ELR (cell line): ENCODE results near the gene CELSR3.

Experiments used
- DNase-seq: peaks from one replicate; pipeline ENCODE4 v3.0.0-alpha.2; 2015; ENCODE audit warnings: low read depth

Gene CELSR3

DNA sequence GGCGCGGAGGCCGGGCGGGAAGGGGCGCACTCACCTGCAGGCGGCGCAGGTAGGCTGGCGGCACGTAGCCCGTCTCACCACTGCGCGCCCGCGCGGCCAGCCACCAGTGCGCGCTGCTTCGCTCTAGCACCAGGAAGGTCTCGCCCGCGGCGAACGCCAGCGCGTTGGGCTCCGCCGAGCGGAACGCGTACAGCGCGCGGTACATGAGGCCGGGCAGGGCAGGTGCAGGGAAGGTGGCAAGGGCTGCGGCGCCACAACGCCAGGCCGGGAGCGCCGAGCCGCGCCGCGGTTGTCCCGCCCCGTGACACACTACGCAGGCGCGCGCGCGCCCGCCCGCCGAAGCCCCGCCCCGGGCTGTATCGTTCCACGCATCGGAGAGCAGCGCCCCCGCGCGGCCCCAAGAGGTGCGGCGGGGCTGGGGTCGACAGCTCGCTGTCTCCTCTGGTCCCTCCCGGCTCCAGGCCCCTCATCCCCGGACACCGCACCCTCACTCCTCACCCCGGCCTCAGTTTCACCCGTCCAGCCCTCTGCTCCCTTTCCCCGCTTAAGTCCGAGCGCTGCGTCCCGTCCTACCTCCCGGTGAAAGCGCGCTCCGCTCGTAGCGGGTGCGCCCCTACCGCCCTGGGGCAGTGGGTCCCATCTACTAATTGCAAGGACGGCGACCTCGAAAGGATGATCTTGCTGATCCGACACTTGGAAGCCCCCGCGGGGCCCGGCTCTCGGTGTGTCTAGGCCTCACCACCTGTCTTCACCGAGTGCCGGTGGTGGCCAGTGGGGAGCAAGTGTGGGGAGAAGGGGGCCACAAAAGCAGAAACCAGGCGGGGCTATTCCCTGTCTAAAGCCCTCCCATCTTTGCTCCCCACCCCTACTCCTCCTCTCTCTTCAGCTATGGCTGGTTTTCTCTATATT is 23.2 kb upstream of the CELSR3 start, which contains the start of gene NCKIPSD:
Gene NCKIPSD (minus strand): TSS at position 313 of the 909 bp plus-strand sequence. CDS start 108 bp downstream, at position 205.
- DNase-seq = peak; percentile 85

DNA sequence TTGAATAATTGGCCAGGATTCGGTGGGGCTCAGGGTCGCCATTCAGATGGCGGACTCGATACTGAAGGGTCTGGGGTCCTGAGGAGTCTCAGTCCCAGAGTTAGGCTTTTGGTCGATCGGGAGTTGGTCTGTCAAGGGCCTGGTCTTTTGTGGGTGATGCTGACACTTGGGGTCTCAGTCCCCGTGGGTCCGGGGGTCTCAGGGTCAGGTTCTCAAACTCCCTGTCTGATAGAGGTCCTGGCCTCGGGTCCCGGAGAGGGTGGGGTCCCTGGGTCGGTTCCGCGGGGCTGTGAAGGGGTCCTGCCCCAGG is 22.6 kb upstream of the CELSR3 start:
- DNase-seq = no peak

DNA sequence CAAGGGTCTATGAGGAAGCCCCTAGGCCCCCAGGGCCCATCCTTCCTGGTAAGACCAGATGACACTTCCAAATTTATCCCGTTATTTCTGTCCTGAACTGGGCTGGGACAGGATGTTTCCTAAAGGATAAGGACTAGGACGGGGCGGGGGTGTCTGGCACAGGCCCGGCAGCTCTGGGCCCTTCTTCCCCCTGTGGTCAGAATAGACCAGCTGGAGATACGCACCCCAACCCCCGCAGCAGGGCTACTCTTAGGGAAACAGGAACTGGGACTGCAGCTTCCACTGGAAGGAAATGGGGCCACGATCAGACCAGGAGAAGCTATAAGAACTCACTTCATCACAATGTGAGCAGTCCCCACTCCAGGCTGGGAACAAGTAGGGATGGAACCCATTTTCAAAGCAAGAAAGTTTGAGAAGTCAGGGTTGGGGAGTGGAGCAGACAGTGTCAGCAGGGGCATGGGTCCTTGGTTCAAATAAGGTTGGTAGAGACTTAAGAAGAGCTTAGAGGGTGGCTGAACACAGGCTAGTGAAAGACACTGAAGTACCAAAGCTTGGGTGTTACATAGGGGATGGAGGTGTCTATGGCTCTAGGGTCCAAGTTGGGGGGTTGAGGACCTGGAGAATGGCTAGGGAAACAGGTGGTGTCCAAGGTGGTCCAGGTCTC is 21.9 kb upstream of the CELSR3 start:
- peak; percentile 42 for DNase-seq

DNA sequence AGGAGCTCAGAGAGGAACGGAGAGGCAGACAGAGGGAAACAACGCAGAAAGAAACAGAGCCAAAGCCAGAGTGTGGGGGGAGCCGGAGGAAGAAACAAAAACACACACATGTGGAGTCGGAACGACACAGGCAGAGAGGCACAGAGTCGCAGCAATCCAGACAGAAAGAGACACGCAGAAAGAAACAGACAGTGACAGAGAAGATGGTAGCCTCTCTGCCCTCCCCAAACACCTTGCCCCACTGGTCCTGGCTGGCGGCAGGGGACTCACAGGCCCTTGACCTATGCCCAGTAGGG is 21.3 kb upstream of the CELSR3 start:
- DNase-seq = no peak

GRCh38 chr3:48682786-48683185 is 20.1 kb upstream of the CELSR3 start:
- no peak for DNase-seq

- no peak for DNase-seq
These were observed 19.4 kb upstream of the CELSR3 start for GRCh38 chr3:48681974-48682610.

GRCh38 chr3:48681541-48681880 is 18.8 kb upstream of the CELSR3 start:
- no peak for DNase-seq

DNA sequence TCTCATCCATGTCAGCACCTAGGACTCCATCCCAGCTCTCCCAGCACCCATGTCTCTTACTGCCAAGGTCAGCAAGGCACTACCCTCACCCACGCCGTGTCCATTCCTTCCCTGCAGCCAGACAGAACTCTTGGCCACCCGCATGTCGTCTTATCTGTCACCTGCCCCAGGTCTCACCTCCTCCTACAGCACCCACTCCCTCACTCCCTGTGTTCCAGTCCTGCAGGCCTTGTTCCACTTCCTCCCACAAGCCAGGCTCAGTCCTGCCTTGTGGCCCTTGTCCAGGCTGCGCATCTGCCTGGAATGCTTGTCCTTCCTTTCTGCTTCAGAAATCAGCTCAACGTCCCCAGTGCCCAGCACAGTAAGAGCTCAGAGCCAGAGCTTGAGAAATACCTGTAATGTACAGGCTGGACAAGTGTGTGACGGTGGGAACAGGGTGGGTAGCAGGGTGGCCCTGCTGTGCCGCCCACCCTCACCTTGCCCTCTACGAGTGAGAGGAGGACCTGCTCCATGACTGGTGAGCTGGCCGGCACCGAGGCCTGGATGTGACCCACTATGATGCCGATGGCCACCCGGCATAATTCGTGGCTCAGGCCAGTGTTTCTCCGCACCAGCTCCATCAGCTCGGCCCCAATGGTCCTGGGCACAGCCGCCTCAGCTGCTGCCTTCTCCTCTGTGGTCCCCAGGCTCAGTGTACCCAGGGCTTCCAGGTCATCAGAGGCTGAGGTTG is 18.3 kb upstream of the CELSR3 start:
- DNase-seq = no peak

- no peak for DNase-seq
These were observed 17.0 kb upstream of the CELSR3 start for GRCh38 chr3:48679411-48680391.

- no peak for DNase-seq
These were observed 16.1 kb upstream of the CELSR3 start for GRCh38 chr3:48678566-48679380.

DNA sequence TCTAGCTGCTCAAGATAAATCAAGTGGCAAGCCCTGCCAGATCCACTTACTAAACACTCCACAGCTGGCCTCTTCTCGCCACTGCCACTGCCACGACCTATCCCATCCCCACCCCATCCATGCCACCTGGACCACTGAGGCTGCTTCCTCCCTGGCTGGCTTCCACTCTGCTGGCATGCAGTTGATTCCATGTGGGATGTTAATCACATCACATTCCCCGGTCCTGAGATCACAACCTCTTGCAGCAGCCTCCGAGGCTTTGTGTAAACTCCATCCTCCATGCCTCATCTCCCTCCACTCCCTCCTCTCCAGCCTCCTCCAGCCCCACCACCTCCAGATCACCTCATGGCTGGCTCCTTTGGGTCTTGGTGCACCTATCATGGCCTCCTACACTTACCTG is 15.4 kb upstream of the CELSR3 start:
- peak; percentile 52 for DNase-seq

DNA sequence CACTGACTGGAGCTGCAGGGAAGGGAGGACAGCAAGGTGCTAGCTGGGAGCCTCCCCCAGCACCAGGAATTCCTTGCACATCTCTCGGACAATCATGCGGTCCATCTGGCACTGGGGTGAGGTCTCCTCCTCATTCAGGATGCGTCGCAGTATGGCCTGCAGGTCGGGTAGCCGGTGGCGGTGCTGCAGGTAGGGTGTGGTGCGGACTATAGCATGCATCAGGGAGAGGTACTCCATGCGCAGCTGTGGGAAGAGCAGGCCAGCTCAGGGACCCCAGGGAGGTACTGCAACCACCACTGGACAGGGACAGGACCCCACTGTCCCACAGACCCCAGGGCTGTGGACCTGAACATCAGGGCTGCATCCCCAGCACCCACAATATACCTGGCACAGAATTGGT is 11.8 kb upstream of the CELSR3 start:
- no peak for DNase-seq

GRCh38 chr3:48672522-48672921 is 9.8 kb upstream of the CELSR3 start:
- DNase-seq = no peak

GRCh38 chr3:48664929-48665328 is 2.2 kb upstream of the CELSR3 start:
- DNase-seq = no peak

- DNase-seq = no peak
These were observed 1.6 kb upstream of the CELSR3 start for GRCh38 chr3:48664313-48664644.

DNA sequence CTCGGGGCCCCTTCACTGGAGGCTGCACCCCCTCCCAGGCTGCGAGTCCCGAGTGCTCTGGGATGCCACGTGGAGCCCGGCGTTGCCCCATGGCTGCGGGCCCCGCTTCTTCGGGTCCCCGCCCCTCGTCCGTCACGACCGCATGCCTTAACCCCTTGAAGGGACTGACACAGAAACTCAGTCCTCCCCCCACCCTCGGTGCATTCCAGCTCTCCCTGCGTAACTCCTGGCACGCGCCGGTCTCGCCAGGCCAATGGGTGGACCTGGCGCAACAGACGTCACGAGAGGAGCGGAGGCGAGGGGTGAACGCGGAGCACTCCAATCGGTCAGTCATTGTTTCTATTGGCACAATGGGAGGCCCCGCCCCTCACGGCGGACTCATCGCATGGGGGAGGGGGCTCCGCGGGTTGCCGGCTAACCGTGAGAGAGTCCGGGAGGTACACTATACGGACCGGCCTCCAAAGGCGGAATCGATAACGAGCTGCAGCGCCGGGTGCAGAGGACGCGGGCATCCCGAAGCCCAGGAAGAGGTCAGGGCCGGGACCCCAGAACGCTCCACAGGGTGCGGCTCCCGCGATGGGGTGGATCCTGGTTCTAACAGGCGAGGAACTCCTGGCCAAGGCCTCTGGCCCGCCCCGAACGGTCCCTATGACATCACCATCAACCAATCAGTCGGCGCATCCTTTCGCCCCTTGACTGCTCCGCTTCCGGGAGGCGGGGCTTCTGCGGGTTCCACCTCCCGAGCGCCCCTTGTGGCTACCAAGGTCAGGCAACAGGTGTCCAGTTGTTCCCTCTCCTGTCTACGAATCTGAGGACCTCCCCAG is 1.0 kb upstream of the CELSR3 start:
- peak; percentile 98 for DNase-seq

GRCh38 chr3:48662145-48662752 is 437 bp downstream of the CELSR3 start:
- DNase-seq = no peak

DNA sequence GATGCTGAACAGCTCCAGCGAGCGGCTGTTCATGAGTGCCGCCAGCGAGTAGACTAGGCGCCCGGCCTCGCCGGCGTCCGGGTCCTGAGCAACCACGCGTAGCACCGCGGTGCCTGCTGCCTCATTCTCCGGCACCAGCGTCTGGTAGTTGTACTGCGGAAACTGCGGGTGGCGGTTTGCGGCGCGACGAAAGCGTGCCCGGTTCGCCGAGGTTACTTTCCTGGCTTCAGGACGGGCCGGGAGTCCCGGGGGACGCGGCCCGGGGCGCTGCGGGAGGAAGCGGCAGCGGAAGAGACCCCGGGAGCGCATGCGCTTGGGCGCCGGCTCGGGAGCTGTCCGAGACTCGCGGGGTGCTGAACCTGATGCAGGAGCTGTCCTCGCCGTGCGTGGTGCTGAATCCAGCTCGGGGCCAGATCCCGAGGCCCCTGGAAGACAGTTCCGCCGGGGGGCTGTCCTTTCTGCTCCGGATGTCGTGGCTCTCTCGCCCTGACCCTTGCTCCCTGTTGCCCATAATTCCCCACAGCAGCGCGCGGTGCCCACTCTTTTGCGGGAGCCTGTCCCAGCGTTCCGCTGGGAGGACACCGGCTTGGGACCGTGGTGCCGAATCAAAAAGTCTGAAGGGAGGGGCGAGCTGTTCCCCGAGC is 1.1 kb downstream of the CELSR3 start:
- DNase-seq = peak; percentile 50
